Mesothelial cell of epicardium (in vitro differentiated cells): ENCODE measurements around the gene HS2ST1. TPM values are rescaled to one million over a fixed set of nuclear protein-coding genes. Genes with fewer than 3 reads are reported as not detected.

Experiments used
- DNase-seq, 2 experiments: peaks; one replicate each; pipeline ENCODE4 v3.0.0; 2021; ENCODE audit warnings: low spot score in 2 of 2; ENCODE audit not compliant: unreplicated experiment in 2 of 2
- H3K27ac Mint-ChIP-seq: 2 replicates; pipeline ENCODE4 v1.8.0; 2021; ENCODE audit warnings: mixed read lengths
- H3K27me3 Mint-ChIP-seq: 2 replicates; pipeline ENCODE4 v1.8.0; 2021; ENCODE audit warnings: low read depth, mixed read lengths
- H3K36me3 Mint-ChIP-seq: 2 replicates; pipeline ENCODE4 v1.8.0; 2021; ENCODE audit warnings: mixed read lengths
- H3K4me1 Mint-ChIP-seq: 2 replicates; pipeline ENCODE4 v1.8.0; 2021; ENCODE audit warnings: mixed read lengths
- H3K4me3 Mint-ChIP-seq: 2 replicates; pipeline ENCODE4 v1.8.0; 2021; ENCODE audit warnings: mild to moderate bottlenecking, moderate library complexity, mixed read lengths
- H3K9me3 Mint-ChIP-seq: 2 replicates; pipeline ENCODE4 v1.8.0; 2021; ENCODE audit warnings: mixed read lengths
- CTCF ChIP-seq: fragments of 200-600 bp; sonication (generic); IDR thresholded peaks from one replicate; pipeline ENCODE4 v1.5.0; 2021; ENCODE audit warnings: antibody characterized with exemption; ENCODE audit not compliant: unreplicated experiment
- total RNA-seq: library from RNA; stranded (reverse); gene quantifications from 3 replicates; pipeline ENCODE4 v1.2.1, GENCODE V29; 2021

Gene HS2ST1
- total RNA-seq, 1 donor from 2014 or later = 40.2 TPM

DNA sequence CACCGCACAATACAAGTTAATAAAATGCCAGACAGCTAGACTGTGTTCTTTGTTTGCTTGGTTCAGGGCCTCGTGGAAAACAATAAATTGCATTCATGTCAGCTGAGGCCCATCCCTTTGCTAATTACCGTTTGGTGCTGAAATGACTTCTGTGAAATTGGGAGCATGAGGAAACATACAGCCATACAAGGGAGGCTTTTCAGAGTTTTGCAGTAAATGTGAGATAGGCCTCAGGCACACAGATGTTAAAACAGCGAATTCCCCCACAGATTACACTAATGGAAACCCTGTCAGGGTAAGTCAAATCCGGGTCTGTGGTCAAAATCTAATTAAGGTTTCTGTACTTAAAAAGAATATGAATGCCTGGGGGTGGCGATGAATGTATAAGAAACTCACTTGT, 240.7 kb downstream of the HS2ST1 start:
- peaks cover 39% of the 10 kb centered on the region for H3K27me3 Mint-ChIP-seq
- peaks cover 30% of the 10 kb centered on the region for H3K4me1 Mint-ChIP-seq
- H3K9me3 Mint-ChIP-seq = no peaks in the 10 kb centered on the region
- H3K27ac Mint-ChIP-seq = no peak overlapping the region
- H3K36me3 Mint-ChIP-seq = no peaks in the 10 kb centered on the region
- no peak overlapping the region for H3K4me3 Mint-ChIP-seq
- TF ChIP-seq CTCF = no peak
- DNase-seq = no peak

GRCh38 chr1:87155648-87156047, 241.2 kb downstream of the HS2ST1 start:
- no peak for TF ChIP-seq CTCF
- Mint-ChIP-seq H3K36me3 (no peaks in the 10 kb centered on the region), H3K27me3 (peaks cover 39% of the 10 kb centered on the region), H3K27ac (no peak overlapping the region), H3K9me3 (no peaks in the 10 kb centered on the region), H3K4me1 (peaks cover 26% of the 10 kb centered on the region), H3K4me3 (no peak overlapping the region)
- DNase-seq = no peak

GRCh38 chr1:87156124-87156523, 241.7 kb downstream of the HS2ST1 start:
- no peak for DNase-seq
- TF ChIP-seq CTCF = no peak
- Mint-ChIP-seq H3K27ac (no peak overlapping the region), H3K4me3 (no peak overlapping the region), H3K36me3 (no peaks in the 10 kb centered on the region), H3K9me3 (no peaks in the 10 kb centered on the region), H3K27me3 (peaks cover 36% of the 10 kb centered on the region), H3K4me1 (peaks cover 24% of the 10 kb centered on the region)

DNA sequence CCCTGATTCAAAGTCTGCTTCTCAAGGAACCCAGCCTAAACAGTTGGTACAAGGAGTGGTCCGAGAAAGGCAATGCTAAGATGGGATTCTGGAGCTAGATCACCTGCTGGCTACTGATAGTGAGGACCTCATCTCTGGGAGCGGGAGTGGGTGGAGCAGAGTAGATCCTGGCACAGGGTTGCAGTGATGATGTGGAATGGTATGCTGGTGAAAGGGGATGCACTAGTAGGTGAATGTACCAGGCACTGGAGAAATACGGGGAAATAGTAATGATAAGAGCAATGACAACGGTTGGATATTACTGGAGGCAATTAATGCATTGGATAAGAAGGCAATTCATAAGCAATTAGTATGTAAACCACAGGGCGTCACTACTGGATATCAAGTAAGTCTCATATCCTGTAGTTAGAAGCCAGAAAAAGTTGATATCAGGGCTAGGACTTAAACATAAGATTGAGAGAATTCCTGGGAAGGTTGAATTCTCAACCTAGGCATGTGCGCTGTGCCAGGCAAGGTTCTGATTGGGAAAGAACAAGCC, 245.0 kb downstream of the HS2ST1 start:
- Mint-ChIP-seq H3K27me3 (peaks cover 21% of the 10 kb centered on the region), H3K4me1 (peaks cover 11% of the 10 kb centered on the region), H3K27ac (no peak overlapping the region), H3K9me3 (no peaks in the 10 kb centered on the region), H3K4me3 (no peak overlapping the region), H3K36me3 (no peaks in the 10 kb centered on the region)
- DNase-seq = no peak
- TF ChIP-seq CTCF = no peak

Other genes with a start within 250 kb of the HS2ST1 start
- gene SH3GLB1, start 210.1 kb upstream of the HS2ST1 start, total RNA-seq = 57.7 to 61.2 TPM (median 59.4 TPM) in 3 replicates
- gene SELENOF, start 509 bp upstream of the HS2ST1 start, total RNA-seq = 148 to 155 TPM (median 150 TPM) in 3 replicates